Glutamatergic neuron (in vitro differentiated cells): ENCODE results near the gene SLC1A7. TPM values are rescaled to one million over a fixed set of nuclear protein-coding genes. Genes with fewer than 3 reads are reported as not detected.

Source experiments
- DNase-seq: peaks from one replicate; pipeline ENCODE4 v3.0.0; 2022
- H3K27ac Mint-ChIP-seq: one replicate; pipeline ENCODE4 v1.8.0; 2020; ENCODE audit warnings: mild to moderate bottlenecking, mixed read lengths, inconsistent platforms; ENCODE audit not compliant: unreplicated experiment
- H3K27me3 Mint-ChIP-seq: one replicate; pipeline ENCODE4 v1.8.0; 2020; ENCODE audit warnings: mild to moderate bottlenecking, moderate library complexity, mixed read lengths, inconsistent platforms; ENCODE audit not compliant: unreplicated experiment
- H3K36me3 Mint-ChIP-seq: one replicate; pipeline ENCODE4 v1.8.0; 2020; ENCODE audit warnings: mild to moderate bottlenecking, mixed read lengths, inconsistent platforms; ENCODE audit not compliant: unreplicated experiment
- H3K4me1 Mint-ChIP-seq: one replicate; pipeline ENCODE4 v1.8.0; 2020; ENCODE audit warnings: mild to moderate bottlenecking, low read depth, mixed read lengths, inconsistent platforms; ENCODE audit not compliant: unreplicated experiment
- H3K4me3 Mint-ChIP-seq: one replicate; pipeline ENCODE4 v1.8.0; 2020; ENCODE audit warnings: mild to moderate bottlenecking, mixed read lengths, inconsistent platforms; ENCODE audit not compliant: unreplicated experiment
- H3K9me3 Mint-ChIP-seq: one replicate; pipeline ENCODE4 v1.8.0; 2020; ENCODE audit warnings: mild to moderate bottlenecking, moderate library complexity, mixed read lengths, inconsistent platforms; ENCODE audit not compliant: unreplicated experiment
- total RNA-seq: library from RNA; stranded (reverse); fragmentation: NEBNext Ultra II Directional; extraction: Animal tissue kit (Norgen Biotek cat#: 25700); gene quantifications from one replicate; pipeline ENCODE4 v1.2.1, GENCODE V29; 2021; ENCODE audit not compliant: unreplicated experiment
- TF ChIP-seq, protein P1 (sequence below): fragments of 200-600 bp; sonication (generic); IDR thresholded peaks from one replicate; pipeline ENCODE4 v1.5.0; 2021; ENCODE audit not compliant: partially characterized antibody, unreplicated experiment

The SLC1A7 gene
- total RNA-seq, 1 donor from 2014 or later: not detected

DNA sequence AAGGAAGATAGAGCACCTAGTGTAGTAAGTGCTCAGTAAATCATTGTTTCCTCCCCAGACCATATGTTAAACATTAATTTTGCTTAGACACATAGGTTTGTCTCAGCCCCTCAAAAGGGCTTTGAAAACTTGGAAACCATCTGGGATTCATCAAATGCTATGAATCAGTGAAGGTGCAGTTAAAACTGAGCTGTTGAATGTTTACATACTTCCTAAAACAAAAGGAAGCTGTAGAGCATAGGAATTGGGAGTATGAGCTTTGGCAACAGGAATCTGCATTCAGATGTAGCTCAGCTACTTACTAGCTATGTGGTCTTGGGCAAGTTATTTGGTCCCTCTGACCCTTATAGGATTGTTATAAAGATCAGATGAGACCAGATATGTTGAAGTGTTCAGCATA lies 99.2 kb downstream of the SLC1A7 start:
- Mint-ChIP-seq H3K9me3 (no peaks in the 10 kb centered on the region), H3K27ac (no peak overlapping the region), H3K27me3 (peaks cover 2% of the 10 kb centered on the region), H3K4me3 (no peak overlapping the region), H3K4me1 (peaks cover 11% of the 10 kb centered on the region), H3K36me3 (no peaks in the 10 kb centered on the region)
- TF ChIP-seq, protein P1, sequence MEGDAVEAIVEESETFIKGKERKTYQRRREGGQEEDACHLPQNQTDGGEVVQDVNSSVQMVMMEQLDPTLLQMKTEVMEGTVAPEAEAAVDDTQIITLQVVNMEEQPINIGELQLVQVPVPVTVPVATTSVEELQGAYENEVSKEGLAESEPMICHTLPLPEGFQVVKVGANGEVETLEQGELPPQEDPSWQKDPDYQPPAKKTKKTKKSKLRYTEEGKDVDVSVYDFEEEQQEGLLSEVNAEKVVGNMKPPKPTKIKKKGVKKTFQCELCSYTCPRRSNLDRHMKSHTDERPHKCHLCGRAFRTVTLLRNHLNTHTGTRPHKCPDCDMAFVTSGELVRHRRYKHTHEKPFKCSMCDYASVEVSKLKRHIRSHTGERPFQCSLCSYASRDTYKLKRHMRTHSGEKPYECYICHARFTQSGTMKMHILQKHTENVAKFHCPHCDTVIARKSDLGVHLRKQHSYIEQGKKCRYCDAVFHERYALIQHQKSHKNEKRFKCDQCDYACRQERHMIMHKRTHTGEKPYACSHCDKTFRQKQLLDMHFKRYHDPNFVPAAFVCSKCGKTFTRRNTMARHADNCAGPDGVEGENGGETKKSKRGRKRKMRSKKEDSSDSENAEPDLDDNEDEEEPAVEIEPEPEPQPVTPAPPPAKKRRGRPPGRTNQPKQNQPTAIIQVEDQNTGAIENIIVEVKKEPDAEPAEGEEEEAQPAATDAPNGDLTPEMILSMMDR: no peak
- DNase-seq: no peak

DNA sequence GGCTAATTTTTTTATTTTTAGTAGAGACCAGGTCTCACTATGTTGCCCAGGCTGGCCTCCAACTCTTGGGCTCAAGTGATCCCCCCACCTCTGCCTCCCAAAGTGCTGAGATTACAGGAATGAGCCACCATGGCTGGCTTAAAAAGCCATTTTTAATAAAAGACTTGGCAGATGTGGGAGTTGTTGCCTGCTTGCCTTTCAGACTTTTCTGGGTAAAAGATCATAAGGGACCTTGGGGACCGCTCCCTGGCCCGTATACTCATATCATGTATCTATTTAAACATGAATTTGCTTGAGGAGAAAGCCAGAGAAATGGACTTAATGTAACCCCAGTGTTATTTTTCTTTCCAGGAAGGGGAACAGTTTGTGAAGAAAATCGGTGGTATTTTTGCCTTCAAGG lies 103.9 kb downstream of the SLC1A7 start:
- Mint-ChIP-seq H3K36me3 (no peaks in the 10 kb centered on the region), H3K9me3 (no peaks in the 10 kb centered on the region), H3K27me3 (peaks cover 2% of the 10 kb centered on the region), H3K27ac (no peak overlapping the region), H3K4me1 (peaks cover 4% of the 10 kb centered on the region), H3K4me3 (no peak overlapping the region)
- DNase-seq: no peak
- TF ChIP-seq, protein P1: no peak

Other genes with a start within 250 kb of the SLC1A7 start
- 32.4 TPM for gene ECHDC2, start 220.9 kb downstream of the SLC1A7 start, total RNA-seq
- gene SCP2, start 215.4 kb downstream of the SLC1A7 start, total RNA-seq: 57.5 TPM
- 3.1 TPM for gene PODN, start 80.4 kb downstream of the SLC1A7 start, total RNA-seq
- gene CPT2, start 54.2 kb upstream of the SLC1A7 start, total RNA-seq: 21.7 TPM
- gene CZIB, start 78.0 kb upstream of the SLC1A7 start, total RNA-seq: 48.5 TPM
- gene MAGOH, start 95.9 kb upstream of the SLC1A7 start, total RNA-seq: 27.3 TPM
- gene LRP8, start 185.4 kb upstream of the SLC1A7 start, total RNA-seq: 57.9 TPM